HepG2 (cell line): Measurements from ENCODE around the gene CHFR. TPM values are rescaled to one million over a fixed set of nuclear protein-coding genes. Genes with fewer than 3 reads are reported as not detected.

Source experiments
- ATAC-seq: fragments of 200-7000 bp; cut with Tn5 transposase; 3 replicates; pipeline ENCODE4 v1.9.1; 2020; ENCODE audit warnings: mild to moderate bottlenecking, moderate library complexity
- BruUV-seq: library from RNA; stranded (reverse); fragments of 400-500 nt; replicated peaks from 2 replicates; lab custom pipeline; 2021; lab: Mats Ljungman, UMichigan
- CTCF ChIA-PET: fragments of 300-600 bp; formaldehyde crosslinking; extraction: SDS; loops from one replicate; lab custom pipeline; 2021; ENCODE audit warnings: low total read pairs, inconsistent platforms, low intra/inter-chr PET ratio; lab: Yijun Ruan, JAX
- POLR2A ChIA-PET: fragments of 350-600 bp; sonication (Branson Sonifier 250); formaldehyde crosslinking; loops from one replicate; lab custom pipeline; 2020; ENCODE audit warnings: antibody characterized with exemption, inconsistent platforms; lab: Yijun Ruan, JAX
- DNase-seq: peaks from one replicate; pipeline ENCODE4 v3.0.0-alpha.2; 2015; ENCODE audit warnings: low spot score
- FAIRE-seq: peaks from 3 replicates; lab custom pipeline; 2011; peaks lifted over from hg19 to GRCh38; lab: Jason Lieb, UNC
- H2AFZ ChIP-seq: one replicate; pipeline ENCODE4 v1.6.1; 2011; ENCODE audit warnings: low read length, inconsistent platforms
- H3K27ac ChIP-seq: fragments of 300-600 bp; 3 replicates; pipeline ENCODE4 v1.8.0; 2011; ENCODE audit warnings: mixed run types, mild to moderate bottlenecking, mixed read lengths, low read length, inconsistent platforms; ENCODE audit not compliant: insufficient read depth; ENCODE audit errors: extremely low read length
- H3K27me3 ChIP-seq, 2 experiments: fragments of 200-600 bp in 1 of 2; 2 replicates in 1 of 2; 3 replicates in 1 of 2; pipeline versions ENCODE4 v1.6.0 to v1.8.0; 2011; ENCODE audit warnings: low read length in 2 of 2, mild to moderate bottlenecking in 2 of 2, moderate library complexity in 2 of 2, inconsistent platforms in 1 of 2; ENCODE audit not compliant: insufficient read depth in 2 of 2, control insufficient read depth in 1 of 2
- H3K36me3 ChIP-seq, 2 experiments: fragments of 200-600 bp in 1 of 2; replicated peaks in 1 of 2; 2 replicates in 1 of 2; 3 replicates in 1 of 2; pipeline versions ENCODE4 v1.5.1 to v1.8.0; 2011; ENCODE audit warnings: low read length in 2 of 2, inconsistent platforms in 1 of 2; ENCODE audit not compliant: insufficient read depth in 2 of 2, control insufficient read depth in 1 of 2
- H3K4me1 ChIP-seq: 2 replicates; pipeline ENCODE4 v1.5.1; 2012; ENCODE audit warnings: low read length, inconsistent platforms; ENCODE audit not compliant: insufficient read depth
- H3K4me2 ChIP-seq: 2 replicates; pipeline ENCODE4 v1.6.0; 2011; ENCODE audit warnings: low read depth, low read length, inconsistent platforms
- H3K4me3 ChIP-seq, 3 experiments: fragments of 200-600 bp in 1 of 3; sonication (generic), shearing (Covaris generic) in 1 of 3; replicated peaks in 1 of 3; 2 replicates each; pipeline ENCODE4 v1.5.1; 2011 to 2016; ENCODE audit warnings: low read length in 3 of 3, inconsistent platforms in 2 of 3, low read depth in 2 of 3, mild to moderate bottlenecking in 2 of 3, control low read depth in 1 of 3, mixed read lengths in 1 of 3; ENCODE audit not compliant: insufficient read depth in 1 of 3
- H3K79me2 ChIP-seq: one replicate; pipeline ENCODE4 v1.6.1; 2011; ENCODE audit warnings: low read length, inconsistent platforms; ENCODE audit not compliant: insufficient read depth
- H3K9ac ChIP-seq: 2 replicates; pipeline ENCODE4 v1.6.0; 2011; ENCODE audit warnings: mild to moderate bottlenecking, low read depth, low read length, inconsistent platforms; ENCODE audit not compliant: insufficient read depth
- H3K9me3 ChIP-seq: 2 replicates; pipeline ENCODE4 v1.5.1; 2012; ENCODE audit warnings: mild to moderate bottlenecking, low read length
- H4K20me1 ChIP-seq: 2 replicates; pipeline ENCODE4 v1.6.0; 2011; ENCODE audit warnings: inconsistent platforms, mild to moderate bottlenecking, low read length, moderate library complexity; ENCODE audit not compliant: insufficient read depth
- GPN1 ChIP-seq: sonication (generic); formaldehyde crosslinking; IDR thresholded peaks from 2 replicates; pipeline ENCODE4 v1.5.1; 2020; ENCODE audit warnings: missing genetic modification reagents, borderline replicate concordance
- MLX ChIP-seq: IDR thresholded peaks from 2 replicates; pipeline ENCODE4 v1.6.1; 2016
- SRF ChIP-seq: IDR thresholded peaks from 2 replicates; pipeline ENCODE4 v1.6.1; 2011; ENCODE audit warnings: mild to moderate bottlenecking, low read depth, low read length, moderate library complexity
- TBL1XR1 ChIP-seq: fragments of 150-350 bp; IDR thresholded peaks from 2 replicates; pipeline ENCODE4 v1.6.1; 2014; ENCODE audit warnings: borderline replicate concordance, low read length; ENCODE audit not compliant: partially characterized antibody
- TMF1 ChIP-seq: sonication (generic); formaldehyde crosslinking; IDR thresholded peaks from 2 replicates; pipeline ENCODE4 v1.8.1; 2022; ENCODE audit warnings: low read depth, missing genetic modification reagents
- TP53 ChIP-seq: sonication (generic); formaldehyde crosslinking; conservative IDR thresholded peaks from 2 replicates; pipeline ENCODE4 v1.4.0; 2020; ENCODE audit warnings: missing genetic modification reagents
- ZBTB21 ChIP-seq: sonication (generic); formaldehyde crosslinking; IDR thresholded peaks from 2 replicates; pipeline ENCODE4 v1.4.0; 2020; ENCODE audit warnings: missing genetic modification reagents
- ZNF407 ChIP-seq: sonication (generic); formaldehyde crosslinking; IDR thresholded peaks from one replicate; pipeline ENCODE4 v1.5.1; 2020; ENCODE audit warnings: mild to moderate bottlenecking, missing genetic modification reagents; ENCODE audit errors: not compliant biosample characterization
- ZNF510 ChIP-seq: sonication (generic); formaldehyde crosslinking; IDR thresholded peaks from 2 replicates; pipeline ENCODE4 v1.4.0; 2020; ENCODE audit warnings: low read depth, mild to moderate bottlenecking, missing genetic modification reagents
- ZNF589 ChIP-seq: sonication (generic); formaldehyde crosslinking; conservative IDR thresholded peaks from 2 replicates; pipeline ENCODE4 v1.8.0; 2022; ENCODE audit warnings: mild to moderate bottlenecking, moderate library complexity, missing genetic modification reagents
- ZNF770 ChIP-seq: sonication (generic); formaldehyde crosslinking; IDR thresholded peaks from 2 replicates; pipeline ENCODE4 v1.5.0; 2020; ENCODE audit warnings: mild to moderate bottlenecking, missing genetic modification reagents
- WGBS: methylation state at CpG from one replicate; pipeline ENCODE4 v1.1.6; 2017; ENCODE audit warnings: low lambda C conversion rate; 5-methylcytosine and 5-hydroxymethylcytosine counted together
- in situ Hi-C: cut with HindIII; loops from 2 replicates; pipeline ENCODE4 v1.10.0; 2017; ENCODE audit warnings: low pct_unique_long_range_greater_than_20kb; ENCODE audit not compliant: extremely low pct_ligation_motif_present
- intact Hi-C: fragments of 100-400 bp; cut with micrococcal nuclease; formaldehyde crosslinking; loops from one replicate; pipeline ENCODE4 v1.10.0; 2022; ENCODE audit not compliant: unreplicated experiment
- polyA plus RNA-seq, 8 experiments: library from polyadenylated mRNA; depleted of rRNA in 3 of 8; stranded (reverse) in 7 of 8; unstranded in 1 of 8; fragments of >200 nt; fragmentation: Illumina TruSeq in 4 of 8; extraction: Trizol in 4 of 8; gene quantifications; 2 replicates each; pipeline versions ENCODE4 v1.2.1 to v1.2.3, GENCODE V29; 2011 to 2016; ENCODE audit warnings: low read depth in 4 of 8, missing spikeins in 1 of 8, mixed read lengths in 1 of 8; ENCODE audit not compliant: insufficient read depth in 1 of 8
- total RNA-seq, 5 experiments: library from RNA; depleted of rRNA; stranded (reverse); fragments of >200 nt; fragmentation: Illumina TruSeq; extraction: Trizol; gene quantifications; 2 replicates each; pipeline ENCODE4 v1.2.3, GENCODE V29; 2016; ENCODE audit warnings: low read depth in 1 of 5

The CHFR gene
- total and polyA plus RNA-seq, 2 of the 13 experiments (the other 11 are each of a cell fraction or from before 2014, with no cell fraction given), result 21.4 to 21.5 TPM

- TF ChIP-seq ZNF407 (CRISPR knock-in tag), result no peak
These were observed 37.1 kb downstream of the CHFR start (continued) for GRCh38 chr12:132850291-132850690.

DNA sequence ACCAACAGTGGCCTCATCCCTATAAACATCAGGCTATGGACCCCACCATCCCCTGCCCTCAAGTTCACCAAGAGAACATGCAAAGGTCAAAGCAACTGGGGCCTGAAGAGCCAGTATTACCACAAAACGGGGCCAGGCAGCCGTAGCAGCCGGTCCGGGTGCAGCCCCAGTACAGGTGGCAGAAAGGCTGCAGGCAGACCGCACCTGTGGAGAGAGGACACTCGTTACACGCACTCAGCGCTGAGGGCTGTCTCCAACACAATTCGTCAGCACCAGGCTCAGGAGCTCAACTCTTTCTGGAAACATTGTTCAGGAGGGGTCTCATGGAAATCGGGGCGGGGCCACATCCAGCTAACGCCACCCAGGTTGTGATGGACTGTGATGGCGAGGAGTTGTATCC is 38.9 kb downstream of the CHFR start:
- DNase-seq (no peak), ATAC-seq (no peak), FAIRE-seq (no peak)
- TF ChIP-seq GPN1 (no peak), ZNF589 (CRISPR knock-in tag) (no peak), ZNF510 (CRISPR knock-in tag) (no peak), SRF (no peak), ZBTB21 (CRISPR knock-in tag) (no peak), TMF1 (no peak), TP53 (CRISPR knock-in tag) (no peak), ZNF770 (CRISPR knock-in tag) (no peak), TBL1XR1 (no peak), MLX (no peak)
- H3K4me1 ChIP-seq, result no peaks in the 10 kb centered on the region
- WGBS, result 92% methylated on average over 8 of the region's 13 CpGs
- peaks cover 12 to 29% of the 10 kb centered on the region in 2 experiments; a peak in 4 of 5 replicates for H3K36me3 ChIP-seq
- H2AFZ ChIP-seq, result no peak overlapping the region
- no peak overlapping the region for H3K4me2 ChIP-seq
- intact Hi-C loops, result no loop called here
- H3K9me3 ChIP-seq, result no peaks in the 10 kb centered on the region
- BruUV-seq, result no TSS peak
- H3K79me2 ChIP-seq, result no peaks in the 10 kb centered on the region
- H3K4me3 ChIP-seq, result no peak overlapping the region
- ChIA-PET CTCF (no interaction called here), POLR2A (no interaction called here)
- in situ Hi-C loops, result no loop called here
- H3K27ac ChIP-seq, result no peak overlapping the region
- H3K9ac ChIP-seq, result no peak overlapping the region
- H3K27me3 ChIP-seq, result no peaks in the 10 kb centered on the region
- no peaks in the 10 kb centered on the region for H4K20me1 ChIP-seq
